ENCODE data around the gene PSORS1C2. TPM values are rescaled to one million over a fixed set of nuclear protein-coding genes. Genes with fewer than 3 reads are reported as not detected.
A peak's percentile ranks its signal among the peaks of the same experiment; 100 is the strongest.

PSORS1C2 gene
- total and polyA plus RNA-seq, 12 donors: not detected

GRCh38 chr6:31163922-31164321 is 25.1 kb upstream of the PSORS1C2 start:
- intact Hi-C loops (cut with DNase I): no loop called here
- Histone ChIP-seq H3K4me3 (no peak overlapping the region), H3K4me1 (replicated peaks in 1 of 2) (peaks cover 0 to 3% of the 10 kb centered on the region in 2 donors), H3K27me3 (no peaks in the 10 kb centered on the region), H3K9me3 (replicated peaks in 1 of 3) (no peaks in the 10 kb centered on the region), H3K27ac (no peak overlapping the region), H3K36me3 (replicated peaks in 1 of 2) (no peaks in the 10 kb centered on the region)
- TF ChIP-seq, protein P1, sequence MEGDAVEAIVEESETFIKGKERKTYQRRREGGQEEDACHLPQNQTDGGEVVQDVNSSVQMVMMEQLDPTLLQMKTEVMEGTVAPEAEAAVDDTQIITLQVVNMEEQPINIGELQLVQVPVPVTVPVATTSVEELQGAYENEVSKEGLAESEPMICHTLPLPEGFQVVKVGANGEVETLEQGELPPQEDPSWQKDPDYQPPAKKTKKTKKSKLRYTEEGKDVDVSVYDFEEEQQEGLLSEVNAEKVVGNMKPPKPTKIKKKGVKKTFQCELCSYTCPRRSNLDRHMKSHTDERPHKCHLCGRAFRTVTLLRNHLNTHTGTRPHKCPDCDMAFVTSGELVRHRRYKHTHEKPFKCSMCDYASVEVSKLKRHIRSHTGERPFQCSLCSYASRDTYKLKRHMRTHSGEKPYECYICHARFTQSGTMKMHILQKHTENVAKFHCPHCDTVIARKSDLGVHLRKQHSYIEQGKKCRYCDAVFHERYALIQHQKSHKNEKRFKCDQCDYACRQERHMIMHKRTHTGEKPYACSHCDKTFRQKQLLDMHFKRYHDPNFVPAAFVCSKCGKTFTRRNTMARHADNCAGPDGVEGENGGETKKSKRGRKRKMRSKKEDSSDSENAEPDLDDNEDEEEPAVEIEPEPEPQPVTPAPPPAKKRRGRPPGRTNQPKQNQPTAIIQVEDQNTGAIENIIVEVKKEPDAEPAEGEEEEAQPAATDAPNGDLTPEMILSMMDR (IDR thresholded peaks at IDR 0.05): no peak
- no peak for TF ChIP-seq POLR2A (IDR thresholded peaks at IDR 0.05)
- DNase-seq: peak in 2 of 7 donors; percentile 34 to 37

GRCh38 chr6:31162463-31163165 is 23.7 kb upstream of the PSORS1C2 start:
- WGBS, 4 donors: 85 to 94% (median 89%) methylated on average over 3 to 13 of the region's 13 CpGs
- TF ChIP-seq, protein P1 (IDR thresholded peaks at IDR 0.05): no peak
- TF ChIP-seq POLR2A (IDR thresholded peaks at IDR 0.05): no peak
- H3K9me3 ChIP-seq (replicated peaks in 1 of 3): no peaks in the 10 kb centered on the region
- DNase-seq: no peak
- H3K4me1 ChIP-seq (replicated peaks in 1 of 2): peaks cover under 1 to 9% of the 10 kb centered on the region in 2 donors
- no peaks in the 10 kb centered on the region for H3K27me3 ChIP-seq
- no peak overlapping the region for H3K4me3 ChIP-seq
- no peaks in the 10 kb centered on the region for H3K36me3 ChIP-seq (replicated peaks in 1 of 2)
- H3K27ac ChIP-seq: no peak overlapping the region
- intact Hi-C loops (cut with DNase I): no loop called here

DNA sequence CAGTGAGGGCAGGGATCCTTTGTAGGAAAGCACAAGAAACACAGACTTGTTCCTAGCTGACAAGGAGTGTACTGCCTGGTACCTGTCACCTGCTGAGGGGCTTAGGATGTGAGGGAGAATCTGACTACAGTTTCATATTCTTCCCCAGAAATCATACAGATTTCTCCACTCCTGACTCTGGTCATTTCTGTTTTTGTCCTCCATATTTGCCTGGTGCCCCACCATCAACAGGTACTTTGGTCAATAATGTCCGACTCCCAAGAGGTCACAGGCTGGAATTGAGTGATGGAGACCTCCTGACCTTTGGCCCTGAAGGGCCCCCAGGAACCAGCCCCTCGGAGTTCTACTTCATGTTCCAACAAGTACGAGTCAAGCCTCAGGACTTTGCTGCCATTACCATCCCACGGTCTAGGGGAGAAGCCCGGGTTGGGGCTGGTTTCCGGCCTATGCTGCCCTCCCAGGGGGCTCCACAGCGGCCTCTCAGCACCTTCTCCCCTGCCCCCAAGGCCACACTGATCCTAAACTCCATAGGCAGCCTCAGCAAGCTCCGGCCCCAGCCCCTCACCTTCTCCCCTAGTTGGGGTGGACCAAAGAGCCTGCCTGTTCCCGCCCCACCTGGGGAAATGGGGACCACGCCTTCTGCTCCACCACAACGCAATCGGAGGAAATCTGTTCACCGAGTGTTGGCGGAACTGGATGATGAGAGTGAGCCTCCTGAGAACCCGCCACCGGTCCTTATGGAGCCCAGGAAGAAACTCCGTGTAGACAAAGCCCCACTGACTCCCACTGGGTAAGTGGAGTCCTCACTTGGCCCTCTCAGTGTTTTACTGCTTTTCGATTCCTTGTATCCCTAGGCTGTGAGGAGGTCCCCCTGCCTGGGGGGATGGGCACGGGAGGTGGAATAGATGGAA is 22.6 kb upstream of the PSORS1C2 start:
- TF ChIP-seq, protein P1 (IDR thresholded peaks at IDR 0.05): no peak
- TF ChIP-seq POLR2A (IDR thresholded peaks at IDR 0.05): no peak
- no peaks in the 10 kb centered on the region for H3K36me3 ChIP-seq (replicated peaks in 1 of 2)
- H3K4me3 ChIP-seq: no peak overlapping the region
- intact Hi-C loops (cut with DNase I): no loop called here
- H3K27ac ChIP-seq: no peak overlapping the region
- 92 to 94% (median 94%) methylated on average over 14 to 19 of the region's 19 CpGs for WGBS, 4 donors
- DNase-seq: no peak
- H3K27me3 ChIP-seq: no peaks in the 10 kb centered on the region
- H3K9me3 ChIP-seq (replicated peaks in 1 of 3): no peaks in the 10 kb centered on the region
- peaks cover 5 to 13% of the 10 kb centered on the region in 2 donors for H3K4me1 ChIP-seq (replicated peaks in 1 of 2)
